GM23338 (cell line): ENCODE data around the gene PHACTR1. TPM values are rescaled to one million over a fixed set of nuclear protein-coding genes. Genes with fewer than 3 reads are reported as not detected.

Source experiments
- ATAC-seq: fragments of 200-7000 bp; cut with Tn5 transposase; 3 replicates; pipeline ENCODE4 v1.9.1; 2020
- DNase-seq: peaks from one replicate; pipeline ENCODE4 v3.0.0-alpha.2; 2015; ENCODE audit warnings: low spot score
- H2AFZ ChIP-seq: fragments of 200-600 bp; sonication (generic); 2 replicates; pipeline ENCODE4 v1.8.0; 2016; ENCODE audit warnings: antibody characterized with exemption, mild to moderate bottlenecking, moderate library complexity
- H3F3A ChIP-seq: fragments of 200-600 bp; sonication (generic); replicated peaks from 2 replicates; pipeline ENCODE4 v1.8.0; 2017; ENCODE audit warnings: antibody characterized with exemption, mixed run types, low read depth
- H3K27ac ChIP-seq: fragments of 200-600 bp; sonication (generic); 2 replicates; pipeline ENCODE4 v1.6.1; 2016; ENCODE audit warnings: low read depth
- H3K27me3 ChIP-seq: fragments of 200-600 bp; sonication (generic); 2 replicates; pipeline ENCODE4 v1.8.0; 2016; ENCODE audit warnings: mild to moderate bottlenecking, mixed run types, moderate library complexity; ENCODE audit not compliant: insufficient read depth
- H3K36me3 ChIP-seq: fragments of 200-600 bp; sonication (generic); 2 replicates; pipeline ENCODE4 v1.8.0; 2016; ENCODE audit warnings: mild to moderate bottlenecking; ENCODE audit not compliant: insufficient read depth
- H3K4me1 ChIP-seq: fragments of 200-600 bp; sonication (generic); 2 replicates; pipeline ENCODE4 v1.8.0; 2016; ENCODE audit warnings: mild to moderate bottlenecking, moderate library complexity; ENCODE audit not compliant: insufficient read depth
- H3K4me2 ChIP-seq: fragments of 200-600 bp; sonication (generic); 2 replicates; pipeline ENCODE4 v1.7.1; 2017; ENCODE audit warnings: mixed run types
- H3K4me3 ChIP-seq: fragments of 200-600 bp; sonication (generic); 2 replicates; pipeline ENCODE4 v1.6.1; 2016; ENCODE audit warnings: mixed run types
- H3K79me2 ChIP-seq: fragments of 200-600 bp; sonication (generic); replicated peaks from 2 replicates; pipeline ENCODE4 v1.8.0; 2017; ENCODE audit warnings: mild to moderate bottlenecking; ENCODE audit not compliant: insufficient read depth
- H3K9me2 ChIP-seq: fragments of 200-600 bp; sonication (generic); 2 replicates; pipeline ENCODE4 v1.8.0; 2017; ENCODE audit not compliant: insufficient read depth
- H4K20me1 ChIP-seq: fragments of 200-600 bp; sonication (generic); replicated peaks from 2 replicates; pipeline ENCODE4 v1.8.0; 2017; ENCODE audit warnings: mild to moderate bottlenecking; ENCODE audit not compliant: insufficient read depth
- H3K27ac Mint-ChIP-seq: 2 replicates; pipeline ENCODE4 v1.8.0; 2020; ENCODE audit warnings: inconsistent platforms, mild to moderate bottlenecking, moderate library complexity, mixed read lengths
- H3K27me3 Mint-ChIP-seq: 3 replicates; pipeline ENCODE4 v1.8.0; 2022; ENCODE audit warnings: low read depth, mild to moderate bottlenecking, moderate library complexity, mixed read lengths, inconsistent platforms; ENCODE audit not compliant: insufficient read depth, poor library complexity
- H3K36me3 Mint-ChIP-seq: 3 replicates; pipeline ENCODE4 v1.8.0; 2021; ENCODE audit warnings: low read depth, mild to moderate bottlenecking, inconsistent platforms, moderate library complexity, mixed read lengths
- H3K4me1 Mint-ChIP-seq: 3 replicates; pipeline ENCODE4 v1.8.0; 2020; ENCODE audit warnings: mild to moderate bottlenecking, inconsistent platforms, mixed read lengths
- H3K4me3 Mint-ChIP-seq: 3 replicates; pipeline ENCODE4 v1.8.0; 2021; ENCODE audit warnings: moderate library complexity, mild to moderate bottlenecking, inconsistent platforms, mixed read lengths
- H3K9me3 Mint-ChIP-seq: 3 replicates; pipeline ENCODE4 v1.8.0; 2020; ENCODE audit warnings: moderate library complexity, mild to moderate bottlenecking, inconsistent platforms, mixed read lengths
- CREB1 ChIP-seq: fragments of 250-450 bp; sonication (Bioruptor Pico); IDR thresholded peaks from 2 replicates; pipeline ENCODE4 v1.5.0; 2020; ENCODE audit warnings: low read depth, mild to moderate bottlenecking, moderate library complexity
- ETS1 ChIP-seq: IDR thresholded peaks from 2 replicates; pipeline ENCODE4 v1.6.1; 2016; ENCODE audit warnings: antibody characterized with exemption
- EZH2 ChIP-seq: fragments of 200-600 bp; sonication (generic); IDR thresholded peaks from one replicate; pipeline ENCODE4 v1.8.0; 2017; ENCODE audit warnings: antibody characterized with exemption, mild to moderate bottlenecking, low read depth; ENCODE audit not compliant: unreplicated experiment
- EZH2phosphoT487 ChIP-seq: fragments of 200-600 bp; sonication (generic); IDR thresholded peaks from one replicate; pipeline ENCODE4 v1.8.1; 2018; ENCODE audit warnings: antibody characterized with exemption; ENCODE audit not compliant: unreplicated experiment
- JUNB ChIP-seq: IDR thresholded peaks from one replicate; pipeline ENCODE4 v1.6.1; 2016; ENCODE audit warnings: antibody characterized with exemption; ENCODE audit not compliant: unreplicated experiment
- NANOG ChIP-seq: IDR thresholded peaks from 2 replicates; pipeline ENCODE4 v1.6.1; 2016; ENCODE audit warnings: antibody characterized with exemption, borderline replicate concordance
- POLR2AphosphoS5 ChIP-seq: IDR thresholded peaks from 2 replicates; pipeline ENCODE4 v1.6.1; 2016; ENCODE audit warnings: antibody characterized with exemption, low read depth
- REST ChIP-seq: IDR thresholded peaks from one replicate; pipeline ENCODE4 v1.6.1; 2018; ENCODE audit warnings: antibody characterized with exemption; ENCODE audit not compliant: unreplicated experiment
- STAT1 ChIP-seq: IDR thresholded peaks from one replicate; pipeline ENCODE4 v1.6.1; 2016; ENCODE audit warnings: antibody characterized with exemption; ENCODE audit not compliant: unreplicated experiment
- ZNF114 ChIP-seq: fragments of 250-450 bp; sonication (Bioruptor Pico); IDR thresholded peaks from 2 replicates; pipeline ENCODE4 v1.5.0; 2020; ENCODE audit warnings: mild to moderate bottlenecking, moderate library complexity
- polyA plus RNA-seq: library from polyadenylated mRNA; unstranded; fragments of >200 nt; fragmentation: Nextera tagmentation; extraction: Ambion mirVana; gene quantifications from 2 replicates; pipeline ENCODE4 v1.2.1, GENCODE V29; 2016
- total RNA-seq: library from RNA; depleted of rRNA; stranded (reverse); fragments of >200 nt; shearing (Covaris generic); gene quantifications from 2 replicates; pipeline ENCODE4 v1.2.3, GENCODE V29; 2014
- TF ChIP-seq, protein P1 (sequence below): fragments of 250-450 bp; sonication (Bioruptor Pico); IDR thresholded peaks from 2 replicates; pipeline ENCODE4 v1.5.0; 2020; ENCODE audit warnings: mild to moderate bottlenecking, moderate library complexity

PHACTR1 gene
- total and polyA plus RNA-seq, 2 experiments from 2014 or later = 5.9 to 19.3 TPM

- TF ChIP-seq, protein P1, sequence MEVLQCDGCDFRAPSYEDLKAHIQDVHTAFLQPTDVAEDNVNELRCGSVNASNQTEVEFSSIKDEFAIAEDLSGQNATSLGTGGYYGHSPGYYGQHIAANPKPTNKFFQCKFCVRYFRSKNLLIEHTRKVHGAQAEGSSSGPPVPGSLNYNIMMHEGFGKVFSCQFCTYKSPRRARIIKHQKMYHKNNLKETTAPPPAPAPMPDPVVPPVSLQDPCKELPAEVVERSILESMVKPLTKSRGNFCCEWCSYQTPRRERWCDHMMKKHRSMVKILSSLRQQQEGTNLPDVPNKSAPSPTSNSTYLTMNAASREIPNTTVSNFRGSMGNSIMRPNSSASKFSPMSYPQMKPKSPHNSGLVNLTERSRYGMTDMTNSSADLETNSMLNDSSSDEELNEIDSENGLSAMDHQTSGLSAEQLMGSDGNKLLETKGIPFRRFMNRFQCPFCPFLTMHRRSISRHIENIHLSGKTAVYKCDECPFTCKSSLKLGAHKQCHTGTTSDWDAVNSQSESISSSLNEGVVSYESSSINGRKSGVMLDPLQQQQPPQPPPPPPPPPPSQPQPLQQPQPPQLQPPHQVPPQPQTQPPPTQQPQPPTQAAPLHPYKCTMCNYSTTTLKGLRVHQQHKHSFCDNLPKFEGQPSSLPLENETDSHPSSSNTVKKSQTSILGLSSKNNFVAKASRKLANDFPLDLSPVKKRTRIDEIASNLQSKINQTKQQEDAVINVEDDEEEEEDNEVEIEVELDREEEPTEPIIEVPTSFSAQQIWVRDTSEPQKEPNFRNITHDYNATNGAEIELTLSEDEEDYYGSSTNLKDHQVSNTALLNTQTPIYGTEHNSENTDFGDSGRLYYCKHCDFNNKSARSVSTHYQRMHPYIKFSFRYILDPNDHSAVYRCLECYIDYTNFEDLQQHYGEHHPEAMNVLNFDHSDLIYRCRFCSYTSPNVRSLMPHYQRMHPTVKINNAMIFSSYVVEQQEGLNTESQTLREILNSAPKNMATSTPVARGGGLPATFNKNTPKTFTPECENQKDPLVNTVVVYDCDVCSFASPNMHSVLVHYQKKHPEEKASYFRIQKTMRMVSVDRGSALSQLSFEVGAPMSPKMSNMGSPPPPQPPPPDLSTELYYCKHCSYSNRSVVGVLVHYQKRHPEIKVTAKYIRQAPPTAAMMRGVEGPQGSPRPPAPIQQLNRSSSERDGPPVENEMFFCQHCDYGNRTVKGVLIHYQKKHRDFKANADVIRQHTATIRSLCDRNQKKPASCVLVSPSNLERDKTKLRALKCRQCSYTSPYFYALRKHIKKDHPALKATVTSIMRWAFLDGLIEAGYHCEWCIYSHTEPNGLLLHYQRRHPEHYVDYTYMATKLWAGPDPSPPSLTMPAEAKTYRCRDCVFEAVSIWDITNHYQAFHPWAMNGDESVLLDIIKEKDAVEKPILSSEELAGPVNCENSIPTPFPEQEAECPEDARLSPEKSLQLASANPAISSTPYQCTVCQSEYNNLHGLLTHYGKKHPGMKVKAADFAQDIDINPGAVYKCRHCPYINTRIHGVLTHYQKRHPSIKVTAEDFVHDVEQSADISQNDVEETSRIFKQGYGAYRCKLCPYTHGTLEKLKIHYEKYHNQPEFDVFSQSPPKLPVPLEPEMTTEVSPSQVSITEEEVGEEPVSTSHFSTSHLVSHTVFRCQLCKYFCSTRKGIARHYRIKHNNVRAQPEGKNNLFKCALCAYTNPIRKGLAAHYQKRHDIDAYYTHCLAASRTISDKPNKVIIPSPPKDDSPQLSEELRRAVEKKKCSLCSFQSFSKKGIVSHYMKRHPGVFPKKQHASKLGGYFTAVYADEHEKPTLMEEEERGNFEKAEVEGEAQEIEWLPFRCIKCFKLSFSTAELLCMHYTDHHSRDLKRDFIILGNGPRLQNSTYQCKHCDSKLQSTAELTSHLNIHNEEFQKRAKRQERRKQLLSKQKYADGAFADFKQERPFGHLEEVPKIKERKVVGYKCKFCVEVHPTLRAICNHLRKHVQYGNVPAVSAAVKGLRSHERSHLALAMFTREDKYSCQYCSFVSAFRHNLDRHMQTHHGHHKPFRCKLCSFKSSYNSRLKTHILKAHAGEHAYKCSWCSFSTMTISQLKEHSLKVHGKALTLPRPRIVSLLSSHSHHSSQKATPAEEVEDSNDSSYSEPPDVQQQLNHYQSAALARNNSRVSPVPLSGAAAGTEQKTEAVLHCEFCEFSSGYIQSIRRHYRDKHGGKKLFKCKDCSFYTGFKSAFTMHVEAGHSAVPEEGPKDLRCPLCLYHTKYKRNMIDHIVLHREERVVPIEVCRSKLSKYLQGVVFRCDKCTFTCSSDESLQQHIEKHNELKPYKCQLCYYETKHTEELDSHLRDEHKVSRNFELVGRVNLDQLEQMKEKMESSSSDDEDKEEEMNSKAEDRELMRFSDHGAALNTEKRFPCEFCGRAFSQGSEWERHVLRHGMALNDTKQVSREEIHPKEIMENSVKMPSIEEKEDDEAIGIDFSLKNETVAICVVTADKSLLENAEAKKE = no peak
- TF ChIP-seq CREB1 (CRISPR knock-in tag) (no peak), EZH2phosphoT487 (no peak), EZH2 (no peak), ZNF114 (CRISPR knock-in tag) (no peak), STAT1 (no peak)
Measured at GRCh38 chr6:13233106-13233505, 516.5 kb downstream of the PHACTR1 start (continued).

DNA sequence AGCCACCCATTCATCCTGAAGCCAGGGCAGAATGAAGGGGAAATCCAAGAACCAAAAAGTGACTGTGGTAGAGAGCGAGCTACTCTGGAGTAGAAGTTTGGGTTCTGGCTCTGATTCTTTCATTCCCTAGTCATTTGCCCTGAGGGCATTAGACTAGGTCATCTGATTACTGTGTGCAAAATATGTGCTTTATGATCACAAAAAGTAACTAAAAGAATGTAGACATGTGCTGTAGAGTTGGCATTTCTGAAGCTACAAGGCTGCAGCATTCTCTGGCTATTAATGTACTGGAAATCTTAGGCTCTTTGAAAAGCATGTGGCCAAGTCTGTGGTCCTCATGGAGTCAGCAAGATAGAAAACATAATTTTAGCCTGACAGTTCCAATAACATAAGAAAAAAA is 517.6 kb downstream of the PHACTR1 start:
- DNase-seq = no peak
- Histone ChIP-seq H3K27me3 (no peaks in the 10 kb centered on the region), H2AFZ (no peak overlapping the region), H3K4me2 (no peak overlapping the region), H3K79me2 (no peaks in the 10 kb centered on the region), H3K4me3 (no peak overlapping the region), H4K20me1 (no peaks in the 10 kb centered on the region), H3K9me2 (no peaks in the 10 kb centered on the region), H3F3A (no peaks in the 10 kb centered on the region), H3K27ac (no peak overlapping the region), H3K36me3 (no peaks in the 10 kb centered on the region), H3K4me1 (no peaks in the 10 kb centered on the region)
- Mint-ChIP-seq H3K9me3 (no peaks in the 10 kb centered on the region), H3K27ac (no peak overlapping the region), H3K27me3 (no peaks in the 10 kb centered on the region), H3K4me3 (no peak overlapping the region), H3K36me3 (no peaks in the 10 kb centered on the region), H3K4me1 (peaks cover 8% of the 10 kb centered on the region)
- no peak for ATAC-seq
- no peak for TF ChIP-seq EZH2phosphoT487
- no peak for TF ChIP-seq STAT1
- no peak for TF ChIP-seq POLR2AphosphoS5
- no peak for TF ChIP-seq ETS1
- no peak for TF ChIP-seq ZNF114 (CRISPR knock-in tag)
- TF ChIP-seq JUNB = no peak
- no peak for TF ChIP-seq REST
- TF ChIP-seq NANOG = no peak
- no peak for TF ChIP-seq EZH2
